HG03159 (cell line): ENCODE results near the gene RBP2.

ENCODE experiments used
- ATAC-seq: cut with Tn5 transposase; IDR thresholded peaks from one replicate; pipeline ENCODE4 v1.9.1; 2021; ENCODE audit warnings: mild to moderate bottlenecking, moderate library complexity; ENCODE audit not compliant: unreplicated experiment

The RBP2 gene

GRCh38 chr3:139476348-139476747 lies at the start of gene RBP2:
RBP2 (minus strand) TSS chr3:139476516; CDS start chr3:139476459, 57 bp downstream.
- ATAC-seq: no peak

- no peak for ATAC-seq
Observed at GRCh38 chr3:139524841-139525636, 48.7 kb upstream of the RBP2 start.

GRCh38 chr3:139523718-139524117 lies 47.4 kb upstream of the RBP2 start:
- no peak for ATAC-seq

GRCh38 chr3:139523166-139523565 lies 46.9 kb upstream of the RBP2 start:
- ATAC-seq: no peak

GRCh38 chr3:139522421-139522820 lies 46.1 kb upstream of the RBP2 start:
- no peak for ATAC-seq

GRCh38 chr3:139521816-139522215 lies 45.5 kb upstream of the RBP2 start:
- no peak for ATAC-seq

GRCh38 chr3:139521144-139521543 lies 44.8 kb upstream of the RBP2 start:
- no peak for ATAC-seq

- no peak for ATAC-seq
Observed at GRCh38 chr3:139519998-139520737, 43.9 kb upstream of the RBP2 start.

GRCh38 chr3:139518926-139519842 lies 42.9 kb upstream of the RBP2 start:
- no peak for ATAC-seq

- ATAC-seq: no peak
Observed at GRCh38 chr3:139518306-139518705, 42.0 kb upstream of the RBP2 start.

- no peak for ATAC-seq
Observed at GRCh38 chr3:139517321-139518065, 41.2 kb upstream of the RBP2 start.

- no peak for ATAC-seq
Observed at GRCh38 chr3:139514741-139515140, 38.4 kb upstream of the RBP2 start.

- ATAC-seq: no peak
Observed at GRCh38 chr3:139509631-139510030, 33.3 kb upstream of the RBP2 start.

GRCh38 chr3:139506766-139507165 lies 30.4 kb upstream of the RBP2 start:
- no peak for ATAC-seq

- no peak for ATAC-seq
Observed at GRCh38 chr3:139505829-139506386, 29.6 kb upstream of the RBP2 start.

- ATAC-seq: no peak
Observed at GRCh38 chr3:139499536-139499935, 23.2 kb upstream of the RBP2 start.

- ATAC-seq: no peak
Observed at GRCh38 chr3:139493826-139494385, 17.6 kb upstream of the RBP2 start.

- no peak for ATAC-seq
Observed at GRCh38 chr3:139491966-139492365, 15.7 kb upstream of the RBP2 start.

- no peak for ATAC-seq
Observed at GRCh38 chr3:139491027-139491700, 14.8 kb upstream of the RBP2 start.
